GM12878 (cell line): Measurements from ENCODE around the gene RO60. TPM values are rescaled to one million over a fixed set of nuclear protein-coding genes. Genes with fewer than 3 reads are reported as not detected.

Experiments
- CBFB ChIP-seq: IDR thresholded peaks from 2 replicates; pipeline ENCODE4 v1.6.1; 2016; ENCODE audit warnings: antibody characterized with exemption, low read depth
- CHD2 ChIP-seq: IDR thresholded peaks from 2 replicates; pipeline ENCODE4 v1.6.1; 2011; ENCODE audit warnings: low read depth, low read length, improper control_type of control experiment, borderline replicate concordance
- CREB1 ChIP-seq: IDR thresholded peaks from 2 replicates; pipeline ENCODE4 v1.6.1; 2012; ENCODE audit warnings: low read depth, mild to moderate bottlenecking, inconsistent platforms
- ETV6 ChIP-seq, 2 experiments: fragments of 450-650 bp in 1 of 2; IDR thresholded peaks in 1 of 2; conservative IDR thresholded peaks in 1 of 2; 2 replicates each; pipeline ENCODE4 v1.6.1; 2014; ENCODE audit warnings: antibody characterized with exemption in 1 of 2, borderline replicate concordance in 1 of 2, low read depth in 1 of 2, mild to moderate bottlenecking in 1 of 2, moderate library complexity in 1 of 2
- KLF5 ChIP-seq: fragments of 450-650 bp; IDR thresholded peaks from 2 replicates; pipeline ENCODE4 v1.6.1; 2014; ENCODE audit warnings: mild to moderate bottlenecking; ENCODE audit not compliant: partially characterized antibody
- LARP7 ChIP-seq: fragments of 450-650 bp; IDR thresholded peaks from 2 replicates; pipeline ENCODE4 v1.6.1; 2017; ENCODE audit warnings: mild to moderate bottlenecking
- MTA3 ChIP-seq: IDR thresholded peaks from 2 replicates; pipeline ENCODE4 v1.6.1; 2012; ENCODE audit warnings: low read length, inconsistent platforms, borderline replicate concordance
- RAD51 ChIP-seq: fragments of 450-650 bp; IDR thresholded peaks from 2 replicates; pipeline ENCODE4 v1.6.1; 2016; ENCODE audit warnings: moderate library complexity, mild to moderate bottlenecking, inconsistent platforms
- RB1 ChIP-seq: fragments of 450-650 bp; formaldehyde crosslinking; IDR thresholded peaks from 2 replicates; pipeline ENCODE4 v1.6.1; 2017; ENCODE audit warnings: mild to moderate bottlenecking, borderline replicate concordance
- SMAD1 ChIP-seq: fragments of 450-650 bp; IDR thresholded peaks from 2 replicates; pipeline ENCODE4 v1.6.1; 2018; ENCODE audit warnings: mild to moderate bottlenecking, low read depth; ENCODE audit not compliant: partially characterized antibody
- SUPT20H ChIP-seq: IDR thresholded peaks from 2 replicates; pipeline ENCODE4 v1.6.1; 2011; ENCODE audit warnings: low read depth, mild to moderate bottlenecking, low read length, moderate library complexity, borderline replicate concordance; ENCODE audit not compliant: control insufficient read depth
- TCF12 ChIP-seq: IDR thresholded peaks from 2 replicates; pipeline ENCODE4 v1.6.1; 2011; ENCODE audit warnings: low read depth, mild to moderate bottlenecking, low read length
- TCF3 ChIP-seq: IDR thresholded peaks from 2 replicates; pipeline ENCODE4 v1.6.1; 2012; ENCODE audit warnings: low read depth, mild to moderate bottlenecking, low read length, borderline replicate concordance; ENCODE audit not compliant: insufficient read depth
- TCF7 ChIP-seq: IDR thresholded peaks from 2 replicates; pipeline ENCODE4 v1.6.1; 2014; ENCODE audit warnings: antibody characterized with exemption, borderline replicate concordance
- polyA plus RNA-seq, 11 experiments: library from polyadenylated mRNA; depleted of rRNA in 4 of 11; unstranded in 6 of 11; stranded (reverse) in 5 of 11; fragments of >200 nt; fragmentation: Nextera tagmentation in 4 of 11; fragmentation: Illumina TruSeq in 1 of 11; extraction: Ambion mirVana in 4 of 11; extraction: Trizol in 1 of 11; gene quantifications; 1 replicate in 1 of 11; 2 replicates in 10 of 11; pipeline versions ENCODE4 v1.2.1 to v1.2.3, GENCODE V29; 2011 to 2016; ENCODE audit warnings: inconsistent platforms in 2 of 11, missing spikeins in 2 of 11, low read depth in 1 of 11
- total RNA-seq, 4 experiments: library from RNA; depleted of rRNA in 3 of 4; stranded (reverse); fragments of >200 nt in 3 of 4; fragmentation: Illumina TruSeq in 1 of 4; extraction: Trizol in 1 of 4; gene quantifications; 2 replicates each; pipeline versions ENCODE4 v1.2.1 to v1.2.3, GENCODE V29; 2013 to 2021
- TF ChIP-seq, protein P1 (sequence below): fragments of 450-650 bp; formaldehyde crosslinking; IDR thresholded peaks from 2 replicates; pipeline ENCODE4 v1.4.0; 2020; ENCODE audit warnings: mild to moderate bottlenecking, moderate library complexity
- TF ChIP-seq, protein P2 (sequence below): IDR thresholded peaks from 2 replicates; pipeline ENCODE4 v1.6.1; 2012; ENCODE audit warnings: low read depth, low read length, improper control_type of control experiment
- TF ChIP-seq, protein P3 (sequence below): fragments of 450-650 bp; IDR thresholded peaks from 2 replicates; pipeline ENCODE4 v1.6.1; 2016; ENCODE audit warnings: mild to moderate bottlenecking
- TF ChIP-seq, protein P4 (sequence below): fragments of 150-350 bp; IDR thresholded peaks from 2 replicates; pipeline ENCODE4 v1.6.1; 2014; ENCODE audit warnings: mild to moderate bottlenecking, low read depth, low read length
- TF ChIP-seq, protein P5 (sequence below): fragments of 450-650 bp; IDR thresholded peaks from 2 replicates; pipeline ENCODE4 v1.6.1; 2017; ENCODE audit warnings: antibody characterized with exemption, mild to moderate bottlenecking, moderate library complexity

Gene RO60
- total and polyA plus RNA-seq, 10 of the 15 experiments (the other 5 are each of a cell fraction or from before 2014, with no cell fraction given) = 21.1 to 143 (median 83.1) TPM

DNA sequence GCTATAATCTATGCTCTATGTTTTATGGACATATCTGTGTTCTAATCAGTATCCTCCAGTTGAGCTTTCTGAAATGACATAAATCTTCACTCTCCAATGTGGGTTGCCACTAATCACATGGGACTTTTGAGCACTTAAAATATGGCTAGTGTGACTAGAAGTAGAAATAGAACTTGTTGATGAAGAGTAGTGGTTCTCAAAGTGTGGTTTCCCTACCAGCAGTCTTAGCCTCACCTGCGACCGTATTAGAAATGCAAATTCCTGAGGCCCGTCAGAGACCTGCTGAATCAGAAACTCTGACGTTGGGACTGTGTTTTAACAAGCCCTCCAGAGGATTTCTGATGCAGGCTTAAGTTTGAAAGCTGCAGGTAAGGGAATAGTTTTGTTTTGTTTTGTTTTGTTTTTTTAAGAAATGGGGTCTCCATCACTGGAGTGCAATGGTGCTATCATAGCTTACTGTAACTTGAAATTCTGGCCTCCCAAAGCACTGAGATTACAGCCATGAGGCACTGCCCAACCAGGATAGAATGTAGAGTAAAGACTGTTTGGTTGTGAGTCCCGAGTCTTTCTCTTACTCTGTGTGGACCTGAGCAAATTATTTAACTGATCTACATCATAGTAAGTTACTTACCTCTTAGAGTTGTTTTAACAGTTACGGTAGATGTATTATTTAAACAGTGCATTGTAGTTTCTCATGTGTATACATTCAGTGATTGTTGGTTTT is 24.1 kb downstream of the RO60 start (continued):
- TF ChIP-seq, protein P1, sequence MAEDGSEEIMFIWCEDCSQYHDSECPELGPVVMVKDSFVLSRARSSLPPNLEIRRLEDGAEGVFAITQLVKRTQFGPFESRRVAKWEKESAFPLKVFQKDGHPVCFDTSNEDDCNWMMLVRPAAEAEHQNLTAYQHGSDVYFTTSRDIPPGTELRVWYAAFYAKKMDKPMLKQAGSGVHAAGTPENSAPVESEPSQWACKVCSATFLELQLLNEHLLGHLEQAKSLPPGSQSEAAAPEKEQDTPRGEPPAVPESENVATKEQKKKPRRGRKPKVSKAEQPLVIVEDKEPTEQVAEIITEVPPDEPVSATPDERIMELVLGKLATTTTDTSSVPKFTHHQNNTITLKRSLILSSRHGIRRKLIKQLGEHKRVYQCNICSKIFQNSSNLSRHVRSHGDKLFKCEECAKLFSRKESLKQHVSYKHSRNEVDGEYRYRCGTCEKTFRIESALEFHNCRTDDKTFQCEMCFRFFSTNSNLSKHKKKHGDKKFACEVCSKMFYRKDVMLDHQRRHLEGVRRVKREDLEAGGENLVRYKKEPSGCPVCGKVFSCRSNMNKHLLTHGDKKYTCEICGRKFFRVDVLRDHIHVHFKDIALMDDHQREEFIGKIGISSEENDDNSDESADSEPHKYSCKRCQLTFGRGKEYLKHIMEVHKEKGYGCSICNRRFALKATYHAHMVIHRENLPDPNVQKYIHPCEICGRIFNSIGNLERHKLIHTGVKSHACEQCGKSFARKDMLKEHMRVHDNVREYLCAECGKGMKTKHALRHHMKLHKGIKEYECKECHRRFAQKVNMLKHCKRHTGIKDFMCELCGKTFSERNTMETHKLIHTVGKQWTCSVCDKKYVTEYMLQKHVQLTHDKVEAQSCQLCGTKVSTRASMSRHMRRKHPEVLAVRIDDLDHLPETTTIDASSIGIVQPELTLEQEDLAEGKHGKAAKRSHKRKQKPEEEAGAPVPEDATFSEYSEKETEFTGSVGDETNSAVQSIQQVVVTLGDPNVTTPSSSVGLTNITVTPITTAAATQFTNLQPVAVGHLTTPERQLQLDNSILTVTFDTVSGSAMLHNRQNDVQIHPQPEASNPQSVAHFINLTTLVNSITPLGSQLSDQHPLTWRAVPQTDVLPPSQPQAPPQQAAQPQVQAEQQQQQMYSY (CRISPR knock-in tag) = no peak
- TF ChIP-seq, protein P2, sequence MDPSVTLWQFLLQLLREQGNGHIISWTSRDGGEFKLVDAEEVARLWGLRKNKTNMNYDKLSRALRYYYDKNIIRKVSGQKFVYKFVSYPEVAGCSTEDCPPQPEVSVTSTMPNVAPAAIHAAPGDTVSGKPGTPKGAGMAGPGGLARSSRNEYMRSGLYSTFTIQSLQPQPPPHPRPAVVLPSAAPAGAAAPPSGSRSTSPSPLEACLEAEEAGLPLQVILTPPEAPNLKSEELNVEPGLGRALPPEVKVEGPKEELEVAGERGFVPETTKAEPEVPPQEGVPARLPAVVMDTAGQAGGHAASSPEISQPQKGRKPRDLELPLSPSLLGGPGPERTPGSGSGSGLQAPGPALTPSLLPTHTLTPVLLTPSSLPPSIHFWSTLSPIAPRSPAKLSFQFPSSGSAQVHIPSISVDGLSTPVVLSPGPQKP = no peak
- no peak for TF ChIP-seq TCF7
- no peak for TF ChIP-seq RB1
- TF ChIP-seq, protein P3, sequence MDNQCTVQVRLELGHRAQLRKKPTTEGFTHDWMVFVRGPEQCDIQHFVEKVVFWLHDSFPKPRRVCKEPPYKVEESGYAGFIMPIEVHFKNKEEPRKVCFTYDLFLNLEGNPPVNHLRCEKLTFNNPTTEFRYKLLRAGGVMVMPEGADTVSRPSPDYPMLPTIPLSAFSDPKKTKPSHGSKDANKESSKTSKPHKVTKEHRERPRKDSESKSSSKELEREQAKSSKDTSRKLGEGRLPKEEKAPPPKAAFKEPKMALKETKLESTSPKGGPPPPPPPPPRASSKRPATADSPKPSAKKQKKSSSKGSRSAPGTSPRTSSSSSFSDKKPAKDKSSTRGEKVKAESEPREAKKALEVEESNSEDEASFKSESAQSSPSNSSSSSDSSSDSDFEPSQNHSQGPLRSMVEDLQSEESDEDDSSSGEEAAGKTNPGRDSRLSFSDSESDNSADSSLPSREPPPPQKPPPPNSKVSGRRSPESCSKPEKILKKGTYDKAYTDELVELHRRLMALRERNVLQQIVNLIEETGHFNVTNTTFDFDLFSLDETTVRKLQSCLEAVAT = 0 out of 2 replicates have a peak, but pooled peaks have one; percentile 20
- TF ChIP-seq, protein P4, sequence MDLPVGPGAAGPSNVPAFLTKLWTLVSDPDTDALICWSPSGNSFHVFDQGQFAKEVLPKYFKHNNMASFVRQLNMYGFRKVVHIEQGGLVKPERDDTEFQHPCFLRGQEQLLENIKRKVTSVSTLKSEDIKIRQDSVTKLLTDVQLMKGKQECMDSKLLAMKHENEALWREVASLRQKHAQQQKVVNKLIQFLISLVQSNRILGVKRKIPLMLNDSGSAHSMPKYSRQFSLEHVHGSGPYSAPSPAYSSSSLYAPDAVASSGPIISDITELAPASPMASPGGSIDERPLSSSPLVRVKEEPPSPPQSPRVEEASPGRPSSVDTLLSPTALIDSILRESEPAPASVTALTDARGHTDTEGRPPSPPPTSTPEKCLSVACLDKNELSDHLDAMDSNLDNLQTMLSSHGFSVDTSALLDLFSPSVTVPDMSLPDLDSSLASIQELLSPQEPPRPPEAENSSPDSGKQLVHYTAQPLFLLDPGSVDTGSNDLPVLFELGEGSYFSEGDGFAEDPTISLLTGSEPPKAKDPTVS = no peak
- TF ChIP-seq TCF12 = no peak
- no peak for TF ChIP-seq LARP7
- TF ChIP-seq SMAD1 = no peak
- TF ChIP-seq CREB1 = peak; percentile 61; the same call in 1 of the 2 replicates
- no peak for TF ChIP-seq TCF3
- 0 out of 2 replicates have a peak, but pooled peaks have one; percentile 30 for TF ChIP-seq RAD51
- TF ChIP-seq CHD2 = peak; percentile 62; the same call in 1 of the 2 replicates
- TF ChIP-seq, protein P5, sequence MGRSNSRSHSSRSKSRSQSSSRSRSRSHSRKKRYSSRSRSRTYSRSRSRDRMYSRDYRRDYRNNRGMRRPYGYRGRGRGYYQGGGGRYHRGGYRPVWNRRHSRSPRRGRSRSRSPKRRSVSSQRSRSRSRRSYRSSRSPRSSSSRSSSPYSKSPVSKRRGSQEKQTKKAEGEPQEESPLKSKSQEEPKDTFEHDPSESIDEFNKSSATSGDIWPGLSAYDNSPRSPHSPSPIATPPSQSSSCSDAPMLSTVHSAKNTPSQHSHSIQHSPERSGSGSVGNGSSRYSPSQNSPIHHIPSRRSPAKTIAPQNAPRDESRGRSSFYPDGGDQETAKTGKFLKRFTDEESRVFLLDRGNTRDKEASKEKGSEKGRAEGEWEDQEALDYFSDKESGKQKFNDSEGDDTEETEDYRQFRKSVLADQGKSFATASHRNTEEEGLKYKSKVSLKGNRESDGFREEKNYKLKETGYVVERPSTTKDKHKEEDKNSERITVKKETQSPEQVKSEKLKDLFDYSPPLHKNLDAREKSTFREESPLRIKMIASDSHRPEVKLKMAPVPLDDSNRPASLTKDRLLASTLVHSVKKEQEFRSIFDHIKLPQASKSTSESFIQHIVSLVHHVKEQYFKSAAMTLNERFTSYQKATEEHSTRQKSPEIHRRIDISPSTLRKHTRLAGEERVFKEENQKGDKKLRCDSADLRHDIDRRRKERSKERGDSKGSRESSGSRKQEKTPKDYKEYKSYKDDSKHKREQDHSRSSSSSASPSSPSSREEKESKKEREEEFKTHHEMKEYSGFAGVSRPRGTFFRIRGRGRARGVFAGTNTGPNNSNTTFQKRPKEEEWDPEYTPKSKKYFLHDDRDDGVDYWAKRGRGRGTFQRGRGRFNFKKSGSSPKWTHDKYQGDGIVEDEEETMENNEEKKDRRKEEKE = no peak
- TF ChIP-seq MTA3 = no peak
- TF ChIP-seq KLF5 = no peak
- no peak for TF ChIP-seq CBFB
- no peak for TF ChIP-seq SUPT20H
- no peak for TF ChIP-seq ETV6 (conservative IDR thresholded peaks at IDR 0.05 in 1 of 2, IDR thresholded peaks at IDR 0.05 in 1 of 2; ENCODE audit: borderline replicate concordance in 1 of 2, low read depth in 1 of 2)
